ENCODE results near the gene POU2F2.
A peak's percentile ranks its signal among the peaks of the same experiment; 100 is the strongest.

POU2F2 gene

GRCh38 chr19:42148266-42148665 is 16.0 kb upstream of the POU2F2 start:
- CTCF ChIA-PET, result interaction anchor here (0.9 to 3.4 kb wide), 4 partner anchors 15 to 39 kb away, joined by 4 to 11 read pairs (median 4); partner anchors contain the start of gene POU2F2
- TF ChIP-seq CTCF (IDR thresholded peaks at IDR 0.05; ENCODE audit: insufficient read depth, low read length, missing control alignments), result no peak
- DNase-seq (ENCODE audit: low read depth, low spot score), result no peak
- H3K4me3 ChIP-seq (ENCODE audit: low read depth, low read length), result no peak overlapping the region
- POLR2A ChIA-PET, result no interaction called here

- ChIA-PET POLR2A (no interaction called here), CTCF (interaction anchor here (0.7 to 0.8 kb wide), 2 partner anchors 33 to 35 kb away, joined by 3 to 7 read pairs; no protein-coding TSS in a partner anchor)
- H3K4me3 ChIP-seq (ENCODE audit: low read depth, low read length), result no peak overlapping the region
- no peak for DNase-seq (ENCODE audit: low read depth, low spot score)
- TF ChIP-seq CTCF (IDR thresholded peaks at IDR 0.05; ENCODE audit: insufficient read depth, low read length, missing control alignments), result no peak
Observed at GRCh38 chr19:42143341-42144234, 11.3 kb upstream of the POU2F2 start.

GRCh38 chr19:42140125-42140754 is 8.0 kb upstream of the POU2F2 start:
- DNase-seq (ENCODE audit: low read depth, low spot score), result no peak
- CTCF ChIA-PET, result interaction anchor here (0.9 to 6.6 kb wide), 7 partner anchors 8 to 46 kb away, joined by 3 to 64 read pairs (median 8); partner anchors contain the start of gene POU2F2
- no peak overlapping the region for H3K4me3 ChIP-seq (ENCODE audit: low read depth, low read length)
- no peak for TF ChIP-seq CTCF (IDR thresholded peaks at IDR 0.05; ENCODE audit: insufficient read depth, low read length, missing control alignments)
- POLR2A ChIA-PET, result interaction anchor here (0.5 kb wide), 1 partner anchor 239 kb away, joined by 3 read pairs; no protein-coding TSS in a partner anchor

GRCh38 chr19:42134535-42135070 is 2.4 kb upstream of the POU2F2 start:
- ChIA-PET POLR2A (no interaction called here), CTCF (interaction anchor here (1.4 to 6.1 kb wide), 8 partner anchors 11 to 111 kb away, joined by 4 to 92 read pairs (median 26); partner anchors contain the start of gene ZNF526)
- no peak for TF ChIP-seq CTCF (IDR thresholded peaks at IDR 0.05; ENCODE audit: insufficient read depth, low read length, missing control alignments)

GRCh38 chr19:42132851-42133528 is 744 bp upstream of the POU2F2 start:
- peak; percentile 95 for TF ChIP-seq CTCF (IDR thresholded peaks at IDR 0.05; ENCODE audit: insufficient read depth, low read length, missing control alignments)
- no peak for DNase-seq (ENCODE audit: low read depth, low spot score)
- peak overlapping the region; percentile 62 for H3K4me3 ChIP-seq (ENCODE audit: low read depth, low read length)
- ChIA-PET CTCF (interaction anchor here (0.6 to 5.4 kb wide), 34 partner anchors 8 to 308 kb away, joined by 3 to 92 read pairs (median 5); partner anchors contain the start of genes DEDD2, GSK3A and ZNF526), POLR2A (interaction anchor here (0.7 to 1.0 kb wide), 3 partner anchors 19 to 33 kb away, joined by 3 to 4 read pairs (median 4); no protein-coding TSS in a partner anchor)

More at GRCh38 chr19:42134535-42135070, 2.4 kb upstream of the POU2F2 start:
- no peak overlapping the region for H3K4me3 ChIP-seq (ENCODE audit: low read depth, low read length)
- DNase-seq (ENCODE audit: low read depth, low spot score), result no peak

All from AG04449 (cell line).